Thyroid gland (tissue), 4 donors: Measurements from ENCODE around the gene PAX8.

Experiments
- POLR2A ChIP-seq, 2 donors: fragments of 450-650 bp; IDR thresholded peaks; one replicate each; pipeline ENCODE4 v1.6.1; 2017; ENCODE audit warnings: antibody characterized with exemption in 2 of 2, mild to moderate bottlenecking in 2 of 2, moderate library complexity in 1 of 2
- TF ChIP-seq, protein P1 (sequence below), 6 experiments: fragments of 200-600 bp in 3 of 6; fragments of 450-650 bp in 3 of 6; sonication (generic) in 3 of 6; IDR thresholded peaks; one replicate each; pipeline ENCODE4 v1.5.1; 2016 to 2019; ENCODE audit warnings: antibody characterized with exemption in 6 of 6, mild to moderate bottlenecking in 2 of 6, inconsistent platforms in 1 of 6, moderate library complexity in 1 of 6

DNA sequence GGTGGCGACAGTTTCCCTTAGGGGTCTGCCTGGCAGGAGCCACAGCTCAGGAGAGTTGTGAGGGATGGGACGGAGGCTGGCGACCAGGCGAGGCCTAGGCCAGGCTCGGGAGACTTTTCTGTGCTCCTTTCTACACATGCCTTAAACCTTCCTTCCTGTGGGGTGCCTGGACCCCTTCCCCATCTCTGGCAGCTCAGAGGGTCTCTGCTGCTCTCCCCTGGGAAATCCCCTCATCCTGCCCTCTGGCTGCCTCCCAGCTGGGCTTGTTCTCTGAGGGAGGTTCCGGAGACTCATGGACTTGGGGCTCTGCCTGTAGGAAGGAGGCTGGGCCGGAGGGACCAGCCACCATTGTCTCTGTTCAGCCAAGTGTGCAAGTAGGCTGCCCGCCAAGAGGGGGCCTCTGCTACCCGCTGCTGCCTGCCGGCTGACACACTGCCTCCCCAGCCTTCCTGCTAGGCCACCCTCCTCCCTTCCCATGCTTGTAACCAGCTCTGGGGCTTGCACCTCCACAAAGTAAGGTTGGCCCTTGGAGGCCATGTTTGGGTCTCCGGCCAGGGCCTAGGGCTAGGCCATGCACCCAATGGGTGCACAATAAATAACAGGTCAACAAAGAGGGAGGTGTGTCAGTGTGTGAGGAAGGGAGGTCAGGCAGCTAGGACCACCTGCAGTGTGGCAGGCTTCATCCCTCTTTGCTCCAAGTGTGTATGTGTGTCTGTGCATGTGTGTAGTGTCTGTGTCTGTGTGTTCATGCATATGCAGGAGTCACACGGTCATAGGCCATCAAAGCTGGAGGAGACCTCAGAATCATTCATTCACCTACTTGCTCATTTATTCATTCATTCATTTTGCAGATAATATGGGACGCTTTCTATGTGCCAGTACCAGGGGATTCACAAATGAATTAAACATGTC lies 76.2 kb downstream of the PAX8 start:
- TF ChIP-seq, protein P1, sequence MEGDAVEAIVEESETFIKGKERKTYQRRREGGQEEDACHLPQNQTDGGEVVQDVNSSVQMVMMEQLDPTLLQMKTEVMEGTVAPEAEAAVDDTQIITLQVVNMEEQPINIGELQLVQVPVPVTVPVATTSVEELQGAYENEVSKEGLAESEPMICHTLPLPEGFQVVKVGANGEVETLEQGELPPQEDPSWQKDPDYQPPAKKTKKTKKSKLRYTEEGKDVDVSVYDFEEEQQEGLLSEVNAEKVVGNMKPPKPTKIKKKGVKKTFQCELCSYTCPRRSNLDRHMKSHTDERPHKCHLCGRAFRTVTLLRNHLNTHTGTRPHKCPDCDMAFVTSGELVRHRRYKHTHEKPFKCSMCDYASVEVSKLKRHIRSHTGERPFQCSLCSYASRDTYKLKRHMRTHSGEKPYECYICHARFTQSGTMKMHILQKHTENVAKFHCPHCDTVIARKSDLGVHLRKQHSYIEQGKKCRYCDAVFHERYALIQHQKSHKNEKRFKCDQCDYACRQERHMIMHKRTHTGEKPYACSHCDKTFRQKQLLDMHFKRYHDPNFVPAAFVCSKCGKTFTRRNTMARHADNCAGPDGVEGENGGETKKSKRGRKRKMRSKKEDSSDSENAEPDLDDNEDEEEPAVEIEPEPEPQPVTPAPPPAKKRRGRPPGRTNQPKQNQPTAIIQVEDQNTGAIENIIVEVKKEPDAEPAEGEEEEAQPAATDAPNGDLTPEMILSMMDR (IDR thresholded peaks at IDR 0.05) = no peak
- no peak for TF ChIP-seq POLR2A (IDR thresholded peaks at IDR 0.05)
